NT2/D1 (cell line): ENCODE data around the gene ATP2A3.

Source experiments
- DNase-seq: peaks from one replicate; pipeline ENCODE4 v3.0.0-alpha.2; 2011; ENCODE audit warnings: low read depth, low spot score
- H3K27me3 ChIP-seq: 2 replicates; pipeline ENCODE4 v1.6.0; 2011; ENCODE audit warnings: mild to moderate bottlenecking; ENCODE audit not compliant: insufficient read length, insufficient read depth
- H3K36me3 ChIP-seq: 2 replicates; pipeline ENCODE4 v1.6.1; 2011; ENCODE audit warnings: mild to moderate bottlenecking, low read length, mixed read lengths; ENCODE audit not compliant: insufficient read depth, insufficient read length
- H3K4me1 ChIP-seq: 2 replicates; pipeline ENCODE4 v1.5.1; 2011; ENCODE audit not compliant: insufficient read depth, insufficient read length
- H3K4me3 ChIP-seq: 2 replicates; pipeline ENCODE4 v1.5.1; 2011; ENCODE audit warnings: low read depth; ENCODE audit not compliant: insufficient read length
- H3K9ac ChIP-seq: 2 replicates; pipeline ENCODE4 v1.6.0; 2011; ENCODE audit warnings: low read depth; ENCODE audit not compliant: insufficient read length
- H3K9me3 ChIP-seq: 2 replicates; pipeline ENCODE4 v1.5.1; 2011; ENCODE audit warnings: mild to moderate bottlenecking, low read length; ENCODE audit not compliant: insufficient read depth
- SUZ12 ChIP-seq: IDR thresholded peaks from 2 replicates; pipeline ENCODE4 v1.6.1; 2011; ENCODE audit not compliant: insufficient read length, insufficient read depth; ENCODE audit errors: extremely low read depth
- YY1 ChIP-seq: IDR thresholded peaks from 2 replicates; pipeline ENCODE4 v1.6.1; 2011; ENCODE audit not compliant: insufficient read length, insufficient read depth
- ZNF274 ChIP-seq: IDR thresholded peaks from 2 replicates; pipeline ENCODE4 v1.6.1; 2011; ENCODE audit warnings: mild to moderate bottlenecking, low read depth, low read length

The ATP2A3 gene

GRCh38 chr17:3918372-3919122 lies 45.7 kb downstream of the ATP2A3 start:
- no peak overlapping the region for H3K9ac ChIP-seq
- peaks cover 6% of the 10 kb centered on the region for H3K4me1 ChIP-seq
- TF ChIP-seq YY1 (no peak), ZNF274 (no peak), SUZ12 (no peak)
- no peak for DNase-seq
- H3K4me3 ChIP-seq: no peak overlapping the region
- H3K9me3 ChIP-seq: no peaks in the 10 kb centered on the region
- H3K27me3 ChIP-seq: no peaks in the 10 kb centered on the region
- H3K36me3 ChIP-seq: no peaks in the 10 kb centered on the region

- Histone ChIP-seq H3K4me3 (no peak overlapping the region), H3K27me3 (peaks cover 2% of the 10 kb centered on the region), H3K9ac (no peak overlapping the region), H3K4me1 (peaks cover 6% of the 10 kb centered on the region), H3K36me3 (no peaks in the 10 kb centered on the region), H3K9me3 (no peaks in the 10 kb centered on the region)
- TF ChIP-seq SUZ12: no peak
- TF ChIP-seq YY1: no peak
- no peak for TF ChIP-seq ZNF274
- no peak for DNase-seq
Observed at GRCh38 chr17:3917391-3917931, 46.8 kb downstream of the ATP2A3 start.

GRCh38 chr17:3916825-3917224 lies 47.4 kb downstream of the ATP2A3 start:
- no peak overlapping the region for H3K4me3 ChIP-seq
- TF ChIP-seq ZNF274: no peak
- no peak for TF ChIP-seq SUZ12
- TF ChIP-seq YY1: no peak
- H3K27me3 ChIP-seq: peaks cover 2% of the 10 kb centered on the region
- no peaks in the 10 kb centered on the region for H3K9me3 ChIP-seq
- DNase-seq: no peak
- no peaks in the 10 kb centered on the region for H3K36me3 ChIP-seq
- H3K9ac ChIP-seq: no peak overlapping the region
- H3K4me1 ChIP-seq: peaks cover 6% of the 10 kb centered on the region

- no peak within 1 kb of the TSS for H3K4me3 ChIP-seq
- H3K4me1 ChIP-seq: no peaks in the 10 kb centered on the region
- peaks cover 2% of the 10 kb centered on the region for H3K27me3 ChIP-seq
- H3K9ac ChIP-seq: no peak within 1 kb of the TSS
- DNase-seq: no peak
- no peaks in the 10 kb centered on the region for H3K36me3 ChIP-seq
- TF ChIP-seq SUZ12: no peak
- TF ChIP-seq ZNF274: no peak
- TF ChIP-seq YY1: no peak
- no peaks in the 10 kb centered on the region for H3K9me3 ChIP-seq
Observed at GRCh38 chr17:3915995-3916696, 48.1 kb downstream of the ATP2A3 start, which contains the start of gene P2RX1. TSS of gene P2RX1 (minus strand) at chr17:3916465. CDS start at chr17:3916225, 240 bp downstream.

- no peak overlapping the region for H3K4me3 ChIP-seq
- no peak overlapping the region for H3K9ac ChIP-seq
- peaks cover 2% of the 10 kb centered on the region for H3K27me3 ChIP-seq
- no peaks in the 10 kb centered on the region for H3K9me3 ChIP-seq
- DNase-seq: no peak
- H3K4me1 ChIP-seq: no peaks in the 10 kb centered on the region
- TF ChIP-seq YY1 (no peak), ZNF274 (no peak), SUZ12 (no peak)
- no peaks in the 10 kb centered on the region for H3K36me3 ChIP-seq
Observed at GRCh38 chr17:3915581-3915994, 48.6 kb downstream of the ATP2A3 start.

GRCh38 chr17:3914312-3914670 lies 49.9 kb downstream of the ATP2A3 start:
- H3K4me1 ChIP-seq: no peaks in the 10 kb centered on the region
- peaks cover 2% of the 10 kb centered on the region for H3K27me3 ChIP-seq
- TF ChIP-seq ZNF274: no peak
- H3K36me3 ChIP-seq: no peaks in the 10 kb centered on the region
- no peak overlapping the region for H3K4me3 ChIP-seq
- peak overlapping the region; percentile 2 for H3K9ac ChIP-seq
- DNase-seq: no peak
- H3K9me3 ChIP-seq: no peaks in the 10 kb centered on the region
